Large intestine (tissue), 3 donors: ENCODE results near the gene CBS. TPM values are rescaled to one million over a fixed set of nuclear protein-coding genes. Genes with fewer than 3 reads are reported as not detected.
"Not testable (repeated sequence)": the region's sequence is repeated elsewhere in the genome, so short reads cannot be mapped to it uniquely, and the experiment has no call there.

ENCODE experiments used
- DNase-seq, 2 donors: peaks; one replicate each; pipeline versions ENCODE4 v3.0.0 to v3.0.0-alpha.2; 2013
- H3K27ac ChIP-seq: one replicate; pipeline ENCODE4 v1.5.1; 2013; ENCODE audit warnings: low read length
- H3K27me3 ChIP-seq: 2 replicates; pipeline ENCODE4 v1.6.1; 2013; ENCODE audit warnings: low read length; ENCODE audit not compliant: control insufficient read depth, insufficient read depth
- H3K36me3 ChIP-seq: 2 replicates; pipeline ENCODE4 v1.6.1; 2013; ENCODE audit warnings: low read length; ENCODE audit not compliant: control insufficient read depth, insufficient read depth
- H3K4me1 ChIP-seq: one replicate; pipeline ENCODE4 v1.6.1; 2013; ENCODE audit warnings: low read length; ENCODE audit not compliant: control insufficient read depth, insufficient read depth
- H3K4me3 ChIP-seq: one replicate; pipeline ENCODE4 v1.5.1; 2013; ENCODE audit warnings: low read length
- H3K9me3 ChIP-seq: one replicate; pipeline ENCODE4 v1.6.1; 2013; ENCODE audit warnings: mild to moderate bottlenecking, low read depth, low read length, moderate library complexity; ENCODE audit not compliant: control insufficient read depth
- WGBS: methylation state at CpG from one replicate; pipeline ENCODE4 v1.1.5; 2013; ENCODE audit warnings: low lambda C conversion rate; ENCODE audit not compliant: insufficient coverage; 5-methylcytosine and 5-hydroxymethylcytosine counted together
- polyA plus RNA-seq: library from polyadenylated mRNA; unstranded; fragments of 120-200 nt; gene quantifications from one replicate; pipeline ENCODE4 v1.2.1, GENCODE V29; 2013

CBS gene
- polyA plus RNA-seq, 1 donor, result 8.5 TPM

GRCh38 chr21:43101000-43101399 lies 25.4 kb upstream of the CBS start:
- DNase-seq, H3K27ac ChIP-seq, H3K4me3 ChIP-seq, H3K36me3 ChIP-seq, H3K27me3 ChIP-seq, H3K4me1 ChIP-seq, H3K9me3 ChIP-seq: not testable (repeated sequence)
- no CpG with 5 or more reads among the region's 7 CpGs for WGBS

- not testable (repeated sequence) for H3K9me3 ChIP-seq, H3K36me3 ChIP-seq, H3K4me3 ChIP-seq, H3K4me1 ChIP-seq, H3K27ac ChIP-seq, H3K27me3 ChIP-seq, DNase-seq
- WGBS, result no CpG with 5 or more reads among the region's 16 CpGs
These were observed 16.5 kb upstream of the CBS start for GRCh38 chr21:43091979-43092614.

GRCh38 chr21:43090947-43091346 lies 15.3 kb upstream of the CBS start:
- not testable (repeated sequence) for H3K4me1 ChIP-seq, H3K4me3 ChIP-seq, H3K36me3 ChIP-seq, H3K27ac ChIP-seq, DNase-seq, H3K27me3 ChIP-seq, H3K9me3 ChIP-seq
- WGBS, result no CpG with 5 or more reads among the region's 3 CpGs

GRCh38 chr21:43089463-43089862 lies 13.8 kb upstream of the CBS start:
- WGBS, result no CpG with 5 or more reads among the region's 17 CpGs
- not testable (repeated sequence) for H3K36me3 ChIP-seq, H3K9me3 ChIP-seq, H3K4me1 ChIP-seq, DNase-seq, H3K27ac ChIP-seq, H3K4me3 ChIP-seq, H3K27me3 ChIP-seq

GRCh38 chr21:43082587-43083300 lies 7.1 kb upstream of the CBS start:
- DNase-seq, H3K4me1 ChIP-seq, H3K36me3 ChIP-seq, H3K27ac ChIP-seq, H3K9me3 ChIP-seq, H3K27me3 ChIP-seq, H3K4me3 ChIP-seq: not testable (repeated sequence)
- no CpG with 5 or more reads among the region's 24 CpGs for WGBS

- no CpG with 5 or more reads among the region's 28 CpGs for WGBS
These were observed 1.0 kb upstream of the CBS start for GRCh38 chr21:43076643-43077042.

GRCh38 chr21:43076023-43076637 lies 495 bp upstream of the CBS start:
- not testable (repeated sequence) for H3K4me1 ChIP-seq, DNase-seq, H3K4me3 ChIP-seq, H3K27ac ChIP-seq, H3K27me3 ChIP-seq, H3K36me3 ChIP-seq, H3K9me3 ChIP-seq
- WGBS, result no CpG with 5 or more reads among the region's 77 CpGs

More at GRCh38 chr21:43076643-43077042, 1.0 kb upstream of the CBS start:
- not testable (repeated sequence) for H3K4me1 ChIP-seq, H3K9me3 ChIP-seq, H3K4me3 ChIP-seq, DNase-seq, H3K27me3 ChIP-seq, H3K27ac ChIP-seq, H3K36me3 ChIP-seq

GRCh38 chr21:43074401-43075169 lies 1.1 kb downstream of the CBS start:
- not testable (repeated sequence) for H3K4me1 ChIP-seq, DNase-seq, H3K4me3 ChIP-seq, H3K27me3 ChIP-seq, H3K36me3 ChIP-seq, H3K9me3 ChIP-seq, H3K27ac ChIP-seq
- no CpG with 5 or more reads among the region's 74 CpGs for WGBS

- not testable (repeated sequence) for H3K36me3 ChIP-seq, H3K4me3 ChIP-seq, H3K27ac ChIP-seq, H3K9me3 ChIP-seq, H3K27me3 ChIP-seq, H3K4me1 ChIP-seq, DNase-seq
- WGBS, result no CpG with 5 or more reads among the region's 11 CpGs
These were observed 2.9 kb downstream of the CBS start for GRCh38 chr21:43072742-43073141.

GRCh38 chr21:43069682-43070081 lies 6.0 kb downstream of the CBS start:
- not testable (repeated sequence) for H3K4me3 ChIP-seq, H3K27me3 ChIP-seq, H3K27ac ChIP-seq, H3K4me1 ChIP-seq, H3K36me3 ChIP-seq, H3K9me3 ChIP-seq, DNase-seq
- WGBS, result no CpG with 5 or more reads among the region's 10 CpGs
